Neural progenitor cell (in vitro differentiated cells): ENCODE measurements around the gene RITA1.

ENCODE experiments used
- EZH2 ChIP-seq: fragments of 200-600 bp; sonication (generic); IDR thresholded peaks from 2 replicates; pipeline ENCODE4 v1.6.1; 2017; ENCODE audit warnings: antibody characterized with exemption, mild to moderate bottlenecking, moderate library complexity
- EZH2phosphoT487 ChIP-seq: fragments of 200-600 bp; sonication (generic); IDR thresholded peaks from 2 replicates; pipeline ENCODE4 v1.6.1; 2017; ENCODE audit warnings: antibody characterized with exemption
- TF ChIP-seq, protein P1 (sequence below): fragments of 200-600 bp; sonication (generic); IDR thresholded peaks from 2 replicates; pipeline ENCODE4 v1.5.1; 2017; ENCODE audit warnings: antibody characterized with exemption, mild to moderate bottlenecking

DNA sequence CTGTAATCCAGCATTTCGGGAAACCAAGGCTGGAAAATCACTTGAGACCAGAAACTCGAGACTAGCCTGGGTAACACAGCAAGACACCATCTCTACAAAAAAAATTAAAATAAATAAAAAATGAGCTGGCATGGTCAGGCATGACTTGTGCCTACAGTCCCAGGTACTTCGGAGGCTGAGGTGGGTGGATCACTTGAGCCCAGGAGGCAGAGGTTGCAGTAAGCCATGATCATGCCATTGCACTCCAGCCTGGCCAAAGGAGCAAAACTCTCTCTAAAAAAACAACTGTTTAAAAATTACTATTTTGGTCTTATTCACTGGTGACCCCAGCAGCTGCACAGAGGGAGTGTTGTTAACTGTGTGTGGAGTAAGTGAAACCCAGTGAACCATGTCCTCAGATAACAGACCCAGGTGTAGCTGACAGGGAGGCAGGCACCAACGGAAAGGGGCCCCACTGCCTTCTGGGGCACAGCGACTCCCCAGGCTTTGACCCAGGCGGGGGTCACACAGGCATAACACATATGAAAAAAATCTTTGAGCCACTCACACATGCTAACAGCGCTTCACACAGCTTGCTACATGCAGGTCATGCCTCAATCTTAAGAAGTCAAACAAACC lies 12.3 kb upstream of the RITA1 start:
- TF ChIP-seq, protein P1, sequence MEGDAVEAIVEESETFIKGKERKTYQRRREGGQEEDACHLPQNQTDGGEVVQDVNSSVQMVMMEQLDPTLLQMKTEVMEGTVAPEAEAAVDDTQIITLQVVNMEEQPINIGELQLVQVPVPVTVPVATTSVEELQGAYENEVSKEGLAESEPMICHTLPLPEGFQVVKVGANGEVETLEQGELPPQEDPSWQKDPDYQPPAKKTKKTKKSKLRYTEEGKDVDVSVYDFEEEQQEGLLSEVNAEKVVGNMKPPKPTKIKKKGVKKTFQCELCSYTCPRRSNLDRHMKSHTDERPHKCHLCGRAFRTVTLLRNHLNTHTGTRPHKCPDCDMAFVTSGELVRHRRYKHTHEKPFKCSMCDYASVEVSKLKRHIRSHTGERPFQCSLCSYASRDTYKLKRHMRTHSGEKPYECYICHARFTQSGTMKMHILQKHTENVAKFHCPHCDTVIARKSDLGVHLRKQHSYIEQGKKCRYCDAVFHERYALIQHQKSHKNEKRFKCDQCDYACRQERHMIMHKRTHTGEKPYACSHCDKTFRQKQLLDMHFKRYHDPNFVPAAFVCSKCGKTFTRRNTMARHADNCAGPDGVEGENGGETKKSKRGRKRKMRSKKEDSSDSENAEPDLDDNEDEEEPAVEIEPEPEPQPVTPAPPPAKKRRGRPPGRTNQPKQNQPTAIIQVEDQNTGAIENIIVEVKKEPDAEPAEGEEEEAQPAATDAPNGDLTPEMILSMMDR, result no peak
- no peak for TF ChIP-seq EZH2phosphoT487
- no peak for TF ChIP-seq EZH2
